Natural killer cell (primary cell): ENCODE data around the gene IFITM10. TPM values are rescaled to one million over a fixed set of nuclear protein-coding genes. Genes with fewer than 3 reads are reported as not detected.

Source experiments
- ATAC-seq, 3 donors: fragments of 150-1000 bp in 2 of 3; fragments of 200-7000 bp in 1 of 3; cut with Tn5 transposase; 1 replicate in 1 of 3; 2 replicates in 2 of 3; pipeline ENCODE4 v1.10.0; 2021; ENCODE audit warnings: mild to moderate bottlenecking in 2 of 3, moderate library complexity in 2 of 3
- DNase-seq, 2 donors: peaks; one replicate each; pipeline versions ENCODE4 v3.0.0 to v3.0.0-alpha.2; 2013 to 2021; ENCODE audit warnings: mixed read lengths in 1 of 2
- H3K27ac ChIP-seq: one replicate; pipeline ENCODE4 v1.5.1; 2013; ENCODE audit warnings: mild to moderate bottlenecking, low read length
- H3K27me3 ChIP-seq: one replicate; pipeline ENCODE4 v1.6.1; 2013; ENCODE audit warnings: low read length; ENCODE audit not compliant: control insufficient read depth, insufficient read depth
- H3K36me3 ChIP-seq: one replicate; pipeline ENCODE4 v1.6.1; 2013; ENCODE audit warnings: low read length; ENCODE audit not compliant: control insufficient read depth, insufficient read depth
- H3K4me1 ChIP-seq: one replicate; pipeline ENCODE4 v1.6.1; 2013; ENCODE audit warnings: low read length; ENCODE audit not compliant: control insufficient read depth, insufficient read depth
- H3K4me3 ChIP-seq: one replicate; pipeline ENCODE4 v1.5.1; 2013; ENCODE audit warnings: low read length
- H3K9me3 ChIP-seq: one replicate; pipeline ENCODE4 v1.6.1; 2013; ENCODE audit warnings: low read length; ENCODE audit not compliant: control insufficient read depth, insufficient read depth
- H3K27ac Mint-ChIP-seq, 2 donors: one replicate each; pipeline ENCODE4 v1.8.0; 2022; ENCODE audit warnings: mild to moderate bottlenecking in 2 of 2, mixed read lengths in 2 of 2, moderate library complexity in 1 of 2
- H3K27me3 Mint-ChIP-seq, 2 donors: one replicate each; pipeline ENCODE4 v1.8.0; 2022; ENCODE audit warnings: low read depth in 2 of 2, mixed read lengths in 2 of 2
- H3K36me3 Mint-ChIP-seq: one replicate; pipeline ENCODE4 v1.8.0; 2022; ENCODE audit warnings: mixed read lengths
- H3K4me1 Mint-ChIP-seq, 2 donors: one replicate each; pipeline ENCODE4 v1.8.0; 2022; ENCODE audit warnings: mixed read lengths in 2 of 2
- H3K4me3 Mint-ChIP-seq: one replicate; pipeline ENCODE4 v1.8.0; 2022; ENCODE audit warnings: mild to moderate bottlenecking, moderate library complexity, mixed read lengths
- H3K9me3 Mint-ChIP-seq, 2 donors: one replicate each; pipeline ENCODE4 v1.8.0; 2022; ENCODE audit warnings: mixed read lengths in 2 of 2
- WGBS: methylation state at CpG from one replicate; pipeline ENCODE4 v1.1.7; 2013; ENCODE audit warnings: missing lambda C conversion rate; ENCODE audit not compliant: insufficient coverage; 5-methylcytosine and 5-hydroxymethylcytosine counted together
- intact Hi-C: fragments of 100-400 bp; cut with micrococcal nuclease; formaldehyde crosslinking; loops from one replicate; pipeline ENCODE4 v1.14.2; 2022
- total RNA-seq, 4 donors: library from RNA; stranded (reverse); fragments of 120-200 nt in 1 of 4; gene quantifications; one replicate each; pipeline versions ENCODE4 v1.2.3 to v1.2.4, GENCODE V29; 2013 to 2022
- TF ChIP-seq, protein P1 (sequence below): fragments of 200-600 bp; IDR thresholded peaks from one replicate; pipeline ENCODE4 v1.8.0; 2022; ENCODE audit warnings: antibody characterized with exemption

Gene IFITM10
- total RNA-seq, 3 donors from 2014 or later (not counting 1 experiment from before 2014, with no cell fraction given) = 5.5 to 8.1 (median 6.5) TPM

DNA sequence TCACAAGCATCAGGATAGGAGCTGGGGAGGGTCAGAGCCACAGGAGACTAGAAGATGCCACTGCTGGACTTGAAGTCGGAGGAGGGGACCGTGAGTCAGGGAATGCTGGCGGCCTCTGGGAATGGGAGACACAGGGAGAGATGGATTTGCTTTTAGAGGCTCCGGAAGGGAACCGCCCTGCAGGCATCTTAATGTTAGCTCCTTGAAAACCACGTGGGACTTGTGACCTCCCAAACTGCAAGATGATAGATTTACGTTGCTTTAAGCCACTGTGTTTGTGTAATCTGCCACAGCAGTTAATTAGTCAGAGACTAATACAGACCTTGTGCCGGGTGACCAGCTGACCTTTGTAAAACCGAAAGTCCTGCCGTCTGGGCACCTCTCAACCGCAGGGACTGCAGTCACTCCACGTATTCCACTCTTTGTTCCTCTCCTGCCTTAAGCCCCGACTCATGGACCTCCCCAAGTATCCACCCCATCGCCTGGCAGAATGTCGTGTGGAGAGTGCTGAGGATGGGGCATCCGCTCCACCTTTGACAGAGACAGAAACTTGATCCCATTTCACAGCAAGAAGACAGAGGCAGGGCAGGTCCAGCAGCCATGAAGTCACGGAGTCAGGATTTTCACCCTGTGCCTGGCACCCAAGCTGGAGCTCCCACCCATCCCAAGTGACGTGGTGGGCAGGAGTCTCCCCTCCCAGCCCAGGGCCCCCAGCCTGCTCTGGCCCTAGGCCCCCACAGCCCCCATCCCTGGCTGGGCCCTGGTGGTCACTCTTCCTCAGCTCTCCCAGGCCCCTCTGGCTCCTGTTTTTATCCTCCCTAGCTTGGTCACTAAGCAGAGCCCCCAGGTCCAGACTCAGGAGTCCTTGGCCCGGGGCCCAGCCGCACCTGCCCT is 32.7 kb upstream of the IFITM10 start:
- intact Hi-C loops = no loop called here
- Histone ChIP-seq H3K4me3 (no peak overlapping the region), H3K27ac (peak overlapping the region; percentile 14), H3K36me3 (no peaks in the 10 kb centered on the region), H3K4me1 (peaks cover 54% of the 10 kb centered on the region), H3K9me3 (no peaks in the 10 kb centered on the region), H3K27me3 (no peaks in the 10 kb centered on the region)
- TF ChIP-seq, protein P1, sequence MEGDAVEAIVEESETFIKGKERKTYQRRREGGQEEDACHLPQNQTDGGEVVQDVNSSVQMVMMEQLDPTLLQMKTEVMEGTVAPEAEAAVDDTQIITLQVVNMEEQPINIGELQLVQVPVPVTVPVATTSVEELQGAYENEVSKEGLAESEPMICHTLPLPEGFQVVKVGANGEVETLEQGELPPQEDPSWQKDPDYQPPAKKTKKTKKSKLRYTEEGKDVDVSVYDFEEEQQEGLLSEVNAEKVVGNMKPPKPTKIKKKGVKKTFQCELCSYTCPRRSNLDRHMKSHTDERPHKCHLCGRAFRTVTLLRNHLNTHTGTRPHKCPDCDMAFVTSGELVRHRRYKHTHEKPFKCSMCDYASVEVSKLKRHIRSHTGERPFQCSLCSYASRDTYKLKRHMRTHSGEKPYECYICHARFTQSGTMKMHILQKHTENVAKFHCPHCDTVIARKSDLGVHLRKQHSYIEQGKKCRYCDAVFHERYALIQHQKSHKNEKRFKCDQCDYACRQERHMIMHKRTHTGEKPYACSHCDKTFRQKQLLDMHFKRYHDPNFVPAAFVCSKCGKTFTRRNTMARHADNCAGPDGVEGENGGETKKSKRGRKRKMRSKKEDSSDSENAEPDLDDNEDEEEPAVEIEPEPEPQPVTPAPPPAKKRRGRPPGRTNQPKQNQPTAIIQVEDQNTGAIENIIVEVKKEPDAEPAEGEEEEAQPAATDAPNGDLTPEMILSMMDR = no peak
- Mint-ChIP-seq H3K27me3 (peaks cover 0 to 3% of the 10 kb centered on the region in 2 donors), H3K4me3 (no peak overlapping the region), H3K4me1 (peaks cover 34 to 50% of the 10 kb centered on the region in 2 donors), H3K9me3 (no peaks in the 10 kb centered on the region), H3K27ac (peak overlapping the region in 1 of 2 donors; percentile 73), H3K36me3 (no peaks in the 10 kb centered on the region)
- WGBS = 93% methylated on average over 20 of the region's 20 CpGs
- no peak for DNase-seq
- ATAC-seq = peak in 1 of 3 donors; percentile 15

DNA sequence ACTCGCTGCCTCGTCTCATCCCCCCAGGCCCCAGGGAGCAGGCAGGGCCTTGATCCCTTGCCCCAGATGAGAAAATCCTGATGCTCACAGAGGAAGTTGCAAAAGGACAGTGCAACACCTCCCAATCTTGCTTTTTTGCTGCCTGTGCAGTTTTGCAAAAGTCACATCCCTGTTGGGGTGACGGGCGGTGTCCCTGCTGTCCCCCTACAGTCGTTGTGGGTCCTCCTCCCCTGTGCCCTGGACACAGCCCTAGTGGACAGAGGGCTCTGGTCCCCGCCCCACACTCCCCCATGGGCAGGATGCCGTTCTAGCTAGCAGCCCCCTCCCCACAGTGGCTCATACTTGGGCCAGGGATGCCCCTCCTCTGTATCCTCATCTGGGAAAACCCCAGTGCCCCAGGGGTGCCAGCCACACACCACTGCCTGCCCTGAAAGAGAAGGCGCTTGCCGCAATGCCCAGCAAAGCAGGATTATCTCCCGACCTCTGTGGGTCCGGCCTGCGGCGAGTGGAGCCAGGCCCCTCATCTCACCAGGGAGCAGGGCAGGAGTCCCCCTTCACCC is 31.7 kb upstream of the IFITM10 start:
- Histone ChIP-seq H3K4me1 (peaks cover 62% of the 10 kb centered on the region), H3K9me3 (no peaks in the 10 kb centered on the region), H3K27ac (peak overlapping the region; percentile 14), H3K36me3 (no peaks in the 10 kb centered on the region), H3K27me3 (no peaks in the 10 kb centered on the region), H3K4me3 (no peak overlapping the region)
- Mint-ChIP-seq H3K4me1 (peaks cover 34 to 50% of the 10 kb centered on the region in 2 donors), H3K36me3 (no peaks in the 10 kb centered on the region), H3K27me3 (no peaks in the 10 kb centered on the region), H3K27ac (peak overlapping the region in 1 of 2 donors; percentile 73), H3K9me3 (no peaks in the 10 kb centered on the region), H3K4me3 (no peak overlapping the region)
- DNase-seq (no peak), ATAC-seq (no peak)
- TF ChIP-seq, protein P1 = no peak
- intact Hi-C loops = no loop called here
- 83% methylated on average over 13 of the region's 13 CpGs for WGBS

DNA sequence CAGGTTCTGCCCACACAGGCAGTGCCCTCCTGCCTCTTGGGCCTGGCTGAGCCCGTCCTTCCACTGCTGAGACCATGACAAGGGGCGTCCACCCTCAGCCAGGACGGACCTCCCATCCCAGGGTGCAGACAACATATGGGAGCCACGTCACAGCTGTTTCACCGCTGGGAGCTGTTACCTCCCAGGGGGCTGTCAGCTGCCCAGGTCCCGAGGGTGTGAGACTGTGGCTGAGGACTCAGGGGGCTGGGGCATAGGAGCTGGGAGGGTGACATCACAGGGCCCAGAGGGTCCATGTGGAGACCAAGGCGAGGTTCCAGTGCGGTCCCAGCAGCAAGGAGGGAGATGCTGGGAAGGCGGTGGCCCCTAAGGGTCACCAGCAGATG is 31.2 kb upstream of the IFITM10 start:
- no peak overlapping the region for H3K4me3 ChIP-seq
- Mint-ChIP-seq H3K27me3 (no peaks in the 10 kb centered on the region), H3K4me1 (peaks cover 34 to 50% of the 10 kb centered on the region in 2 donors), H3K36me3 (no peaks in the 10 kb centered on the region), H3K27ac (peak overlapping the region; percentile 29 to 73), H3K4me3 (peak overlapping the region; percentile 63), H3K9me3 (no peaks in the 10 kb centered on the region)
- TF ChIP-seq, protein P1 = no peak
- WGBS = 75% methylated on average over 9 of the region's 9 CpGs
- no peak for DNase-seq
- H3K36me3 ChIP-seq = no peaks in the 10 kb centered on the region
- ATAC-seq = peak in 2 of 3 donors; percentile 21 to 23
- no peaks in the 10 kb centered on the region for H3K27me3 ChIP-seq
- H3K9me3 ChIP-seq = no peaks in the 10 kb centered on the region
- peaks cover 62% of the 10 kb centered on the region for H3K4me1 ChIP-seq
- peak overlapping the region; percentile 20 for H3K27ac ChIP-seq
- intact Hi-C loops = no loop called here
